Measurements from ENCODE around the gene SHROOM2.

The SHROOM2 gene

GRCh38 chrX:9955506-9955905 lies 169.3 kb downstream of the SHROOM2 start:
- Histone ChIP-seq H3K36me3 (no peaks in the 10 kb centered on the region), H3K27ac (no peak overlapping the region), H3K4me3 (no peak overlapping the region), H3K4me1 (no peaks in the 10 kb centered on the region), H3K9me3 (peaks cover 0 to 9% (median 8%) of the 10 kb centered on the region in 3 donors), H3K27me3 (no peaks in the 10 kb centered on the region)
- TF ChIP-seq CTCF (IDR thresholded peaks at IDR 0.05): no peak
- intact Hi-C loops (cut with DNase I; ENCODE audit: low total_unique reads): no loop called here
- DNase-seq: no peak

GRCh38 chrX:9957743-9958142 lies 171.5 kb downstream of the SHROOM2 start:
- DNase-seq: no peak
- H3K9me3 ChIP-seq: peaks cover 0 to 8% (median 7%) of the 10 kb centered on the region in 3 donors
- no peaks in the 10 kb centered on the region for H3K27me3 ChIP-seq
- no peaks in the 10 kb centered on the region for H3K4me1 ChIP-seq
- TF ChIP-seq CTCF (IDR thresholded peaks at IDR 0.05): no peak
- H3K4me3 ChIP-seq: no peak overlapping the region
- H3K27ac ChIP-seq: no peak overlapping the region
- no peaks in the 10 kb centered on the region for H3K36me3 ChIP-seq
- intact Hi-C loops (cut with DNase I; ENCODE audit: low total_unique reads): no loop called here

- H3K27ac ChIP-seq: no peak overlapping the region
- H3K4me1 ChIP-seq: no peaks in the 10 kb centered on the region
- H3K36me3 ChIP-seq: no peaks in the 10 kb centered on the region
- intact Hi-C loops (cut with DNase I; ENCODE audit: low total_unique reads): no loop called here
- no peak for DNase-seq
- no peaks in the 10 kb centered on the region for H3K27me3 ChIP-seq
- peaks cover 0 to 8% (median 2%) of the 10 kb centered on the region in 3 donors for H3K9me3 ChIP-seq
- no peak overlapping the region for H3K4me3 ChIP-seq
- TF ChIP-seq CTCF (IDR thresholded peaks at IDR 0.05): no peak
These were observed 172.0 kb downstream of the SHROOM2 start for GRCh38 chrX:9958183-9958582.

GRCh38 chrX:9961750-9962149 lies 175.5 kb downstream of the SHROOM2 start:
- DNase-seq: no peak
- Histone ChIP-seq H3K9me3 (no peaks in the 10 kb centered on the region), H3K36me3 (no peaks in the 10 kb centered on the region), H3K27me3 (no peaks in the 10 kb centered on the region), H3K27ac (no peak overlapping the region), H3K4me1 (no peaks in the 10 kb centered on the region), H3K4me3 (no peak overlapping the region)
- no peak for TF ChIP-seq CTCF (IDR thresholded peaks at IDR 0.05)
- intact Hi-C loops (cut with DNase I; ENCODE audit: low total_unique reads): no loop called here

- no peak for DNase-seq
- TF ChIP-seq CTCF (IDR thresholded peaks at IDR 0.05): no peak
- H3K36me3 ChIP-seq: no peaks in the 10 kb centered on the region
- no peaks in the 10 kb centered on the region for H3K27me3 ChIP-seq
- H3K4me1 ChIP-seq: no peaks in the 10 kb centered on the region
- no peaks in the 10 kb centered on the region for H3K9me3 ChIP-seq
- H3K4me3 ChIP-seq: no peak within 1 kb of the TSS
- intact Hi-C loops (cut with DNase I; ENCODE audit: low total_unique reads): no loop called here
- H3K27ac ChIP-seq: no peak within 1 kb of the TSS
These were observed 180.7 kb downstream of the SHROOM2 start, which contains the start of gene CLDN34 for GRCh38 chrX:9966775-9967408. TSS of gene CLDN34 (plus strand) at chrX:9967358. CDS start at chrX:9967358, 0 bp downstream.
